GM12878 (cell line): ENCODE results near the gene PTPRM.

Source experiments
- BRCA1 ChIP-seq: IDR thresholded peaks from 2 replicates; pipeline ENCODE4 v1.6.1; 2011; ENCODE audit warnings: low read depth, low read length, improper control_type of control experiment
- CBFB ChIP-seq: IDR thresholded peaks from 2 replicates; pipeline ENCODE4 v1.6.1; 2016; ENCODE audit warnings: antibody characterized with exemption, low read depth
- CHD2 ChIP-seq: IDR thresholded peaks from 2 replicates; pipeline ENCODE4 v1.6.1; 2011; ENCODE audit warnings: low read depth, low read length, improper control_type of control experiment, borderline replicate concordance
- CTCF ChIP-seq, 3 experiments: IDR thresholded peaks in 2 of 3; conservative IDR thresholded peaks in 1 of 3; 2 replicates each; pipeline ENCODE4 v1.5.1; 2011; ENCODE audit warnings: low read depth in 3 of 3, low read length in 3 of 3, mild to moderate bottlenecking in 3 of 3, control low read depth in 2 of 3, moderate library complexity in 2 of 3, inconsistent platforms in 1 of 3, mixed read lengths in 1 of 3; ENCODE audit not compliant: control insufficient read depth in 2 of 3, insufficient read depth in 1 of 3; ENCODE audit errors: extremely low read depth in 1 of 3
- EGR1 ChIP-seq, 2 experiments: IDR thresholded peaks; 1 replicate in 1 of 2; 2 replicates in 1 of 2; pipeline ENCODE4 v1.6.1; 2011 to 2012; ENCODE audit warnings: low read depth in 2 of 2, low read length in 2 of 2, borderline replicate concordance in 1 of 2, mild to moderate bottlenecking in 1 of 2, moderate library complexity in 1 of 2
- NR2C1 ChIP-seq: fragments of 450-650 bp; IDR thresholded peaks from 2 replicates; pipeline ENCODE4 v1.6.1; 2017; ENCODE audit warnings: antibody characterized with exemption, mild to moderate bottlenecking, moderate library complexity
- NRF1 ChIP-seq: conservative IDR thresholded peaks from 2 replicates; pipeline ENCODE4 v1.6.1; 2011; ENCODE audit warnings: mild to moderate bottlenecking, low read depth, low read length, improper control_type of control experiment
- POLR2AphosphoS5 ChIP-seq: IDR thresholded peaks from 2 replicates; pipeline ENCODE4 v1.6.1; 2011; ENCODE audit warnings: mild to moderate bottlenecking, low read length, inconsistent platforms
- RCOR1 ChIP-seq: conservative IDR thresholded peaks from 2 replicates; pipeline ENCODE4 v1.6.1; 2012; ENCODE audit warnings: low read depth, low read length, improper control_type of control experiment
- ZBTB33 ChIP-seq: fragments of 450-650 bp; IDR thresholded peaks from 2 replicates; pipeline ENCODE4 v1.6.1; 2017; ENCODE audit warnings: mild to moderate bottlenecking

- TF ChIP-seq POLR2AphosphoS5 (no peak), RCOR1 (no peak), NR2C1 (no peak), CBFB (no peak), CTCF (IDR thresholded peaks at IDR 0.05 in 2 of 3, conservative IDR thresholded peaks at IDR 0.05 in 1 of 3; ENCODE audit: control insufficient read depth in 2 of 3, extremely low read depth in 1 of 3, insufficient read depth in 1 of 3, low read depth in 3 of 3, low read length in 3 of 3) (no peak), CHD2 (no peak), NRF1 (no peak), ZBTB33 (no peak), EGR1 (IDR thresholded peaks at IDR 0.05; ENCODE audit: borderline replicate concordance in 1 of 2, low read depth in 2 of 2, low read length in 2 of 2) (no peak), BRCA1 (no peak)
Measured at GRCh38 chr18:7982216-7982615, 415.1 kb downstream of the PTPRM start.
